A549 (cell line): ENCODE measurements around the gene CXCL12. TPM values are rescaled to one million over a fixed set of nuclear protein-coding genes. Genes with fewer than 3 reads are reported as not detected.

Source experiments
- ATAC-seq, 2 experiments: fragments of 200-7000 bp in 1 of 2; fragments of >200 bp in 1 of 2; cut with Nextera tagmentation in 1 of 2; cut with Tn5 transposase in 1 of 2; 3 replicates each; pipeline versions ENCODE4 v1.8.0 to v1.9.1; 2018 to 2020; ENCODE audit warnings: mild to moderate bottlenecking in 1 of 2, moderate library complexity in 1 of 2
- CTCF ChIA-PET: fragments of 300-600 bp; sonication (Branson Sonifier 250); formaldehyde crosslinking; extraction: SDS; loops from one replicate; lab custom pipeline; 2021; ENCODE audit warnings: antibody characterized with exemption, inconsistent platforms; lab: Yijun Ruan, JAX
- POLR2A ChIA-PET: fragments of 350-600 bp; formaldehyde crosslinking; extraction: SDS; loops from one replicate; lab custom pipeline; 2021; ENCODE audit warnings: antibody characterized with exemption, inconsistent platforms; lab: Yijun Ruan, JAX
- DNase-seq, 2 experiments: peaks; one replicate each; pipeline versions ENCODE4 v3.0.0 to v3.0.0-alpha.2; 2011 to 2016; ENCODE audit warnings: low read depth in 1 of 2, low spot score in 1 of 2
- FAIRE-seq: peaks from 2 replicates; lab custom pipeline; 2011; peaks lifted over from hg19 to GRCh38; lab: Jason Lieb, UNC
- H3K27ac ChIP-seq, 2 experiments: fragments of >200 bp; sonication (Bioruptor Twin); formaldehyde crosslinking; 3 replicates each; pipeline ENCODE4 v1.5.1; 2016 to 2017
- H3K4me1 ChIP-seq: fragments of >200 bp; sonication (Bioruptor Twin); formaldehyde crosslinking; 3 replicates; pipeline ENCODE4 v1.6.1; 2016
- H3K4me2 ChIP-seq: fragments of >200 bp; sonication (Bioruptor Twin); formaldehyde crosslinking; 3 replicates; pipeline ENCODE4 v1.6.1; 2016
- H3K4me3 ChIP-seq: fragments of >200 bp; sonication (Bioruptor Twin); formaldehyde crosslinking; 3 replicates; pipeline ENCODE4 v1.5.1; 2016
- H3K9me3 ChIP-seq: fragments of >200 bp; sonication (Bioruptor Twin); formaldehyde crosslinking; 3 replicates; pipeline ENCODE4 v1.6.1; 2016
- CBX2 ChIP-seq: fragments of 200-600 bp; sonication (generic); IDR thresholded peaks from 2 replicates; pipeline ENCODE4 v1.6.1; 2016; ENCODE audit warnings: low read depth, mild to moderate bottlenecking, borderline replicate concordance
- CBX8 ChIP-seq: fragments of 200-600 bp; sonication (generic); IDR thresholded peaks from 2 replicates; pipeline ENCODE4 v1.6.1; 2016
- CEBPB ChIP-seq, 2 experiments: fragments of >200 bp in 1 of 2; sonication (Bioruptor Twin) in 1 of 2; formaldehyde crosslinking in 1 of 2; IDR thresholded peaks; 2 replicates each; pipeline ENCODE4 v1.6.1; 2012 to 2016
- CHD2 ChIP-seq: fragments of 150-350 bp; IDR thresholded peaks from 2 replicates; pipeline ENCODE4 v1.6.1; 2014; ENCODE audit warnings: low read length; ENCODE audit not compliant: partially characterized antibody
- CHD4 ChIP-seq: fragments of 200-600 bp; sonication (generic); IDR thresholded peaks from 2 replicates; pipeline ENCODE4 v1.6.1; 2016; ENCODE audit warnings: antibody characterized with exemption, mild to moderate bottlenecking, borderline replicate concordance
- EHF ChIP-seq: fragments of 250-450 bp; sonication (Bioruptor Pico); IDR thresholded peaks from 2 replicates; pipeline ENCODE4 v1.5.0; 2020; ENCODE audit warnings: mild to moderate bottlenecking
- EP300 ChIP-seq, 2 experiments: fragments of >200 bp; sonication (Bioruptor Twin); formaldehyde crosslinking; IDR thresholded peaks; 2 replicates in 1 of 2; 3 replicates in 1 of 2; pipeline ENCODE4 v1.6.1; 2016 to 2017
- FOXS1 ChIP-seq: fragments of 250-450 bp; sonication (Bioruptor Pico); IDR thresholded peaks from 2 replicates; pipeline ENCODE4 v1.5.0; 2020; ENCODE audit warnings: mild to moderate bottlenecking, moderate library complexity
- GATA3 ChIP-seq: IDR thresholded peaks from 2 replicates; pipeline ENCODE4 v1.6.1; 2012; ENCODE audit warnings: borderline replicate concordance
- HES2 ChIP-seq: fragments of >200 bp; sonication (Bioruptor Twin); formaldehyde crosslinking; IDR thresholded peaks from 2 replicates; pipeline ENCODE4 v1.6.1; 2016
- HMGXB4 ChIP-seq: fragments of 250-450 bp; sonication (Bioruptor Pico); IDR thresholded peaks from 2 replicates; pipeline ENCODE4 v1.5.0; 2021; ENCODE audit warnings: mild to moderate bottlenecking, moderate library complexity, borderline replicate concordance
- HOXB5 ChIP-seq: fragments of 250-450 bp; sonication (Bioruptor Pico); IDR thresholded peaks from 2 replicates; pipeline ENCODE4 v1.5.0; 2020; ENCODE audit warnings: mild to moderate bottlenecking, moderate library complexity
- MAFK ChIP-seq: fragments of 450-650 bp; IDR thresholded peaks from 2 replicates; pipeline ENCODE4 v1.6.1; 2014; ENCODE audit not compliant: partially characterized antibody
- MAZ ChIP-seq: fragments of 150-350 bp; IDR thresholded peaks from 2 replicates; pipeline ENCODE4 v1.6.1; 2014; ENCODE audit warnings: antibody characterized with exemption, low read depth, low read length, borderline replicate concordance
- MYC ChIP-seq: IDR thresholded peaks from 2 replicates; pipeline ENCODE4 v1.6.1; 2012; ENCODE audit warnings: mild to moderate bottlenecking, inconsistent platforms, low read length, improper control_type of control experiment, borderline replicate concordance
- NFE2L2 ChIP-seq: fragments of 150-350 bp; conservative IDR thresholded peaks from 2 replicates; pipeline ENCODE4 v1.6.1; 2014; ENCODE audit warnings: low read length
- PHF8 ChIP-seq: fragments of 200-600 bp; sonication (generic); IDR thresholded peaks from 2 replicates; pipeline ENCODE4 v1.6.1; 2016; ENCODE audit warnings: low read depth, mild to moderate bottlenecking, antibody characterized with exemption, moderate library complexity, borderline replicate concordance
- POLR2A ChIP-seq: IDR thresholded peaks from 2 replicates; pipeline ENCODE4 v1.6.1; 2012; ENCODE audit warnings: mild to moderate bottlenecking, low read length
- RARB ChIP-seq: fragments of 250-450 bp; sonication (Bioruptor Pico); IDR thresholded peaks from 2 replicates; pipeline ENCODE4 v1.8.0; 2021; ENCODE audit warnings: mild to moderate bottlenecking, moderate library complexity
- RCOR1 ChIP-seq: fragments of 150-350 bp; IDR thresholded peaks from 2 replicates; pipeline ENCODE4 v1.6.1; 2014; ENCODE audit warnings: antibody characterized with exemption, low read length, low read depth
- SREBF2 ChIP-seq: fragments of 450-650 bp; IDR thresholded peaks from 2 replicates; pipeline ENCODE4 v1.6.1; 2014; ENCODE audit warnings: mild to moderate bottlenecking, moderate library complexity
- TP53 ChIP-seq: fragments of 250-450 bp; sonication (Bioruptor Pico); IDR thresholded peaks from 2 replicates; pipeline ENCODE4 v1.5.0; 2021; ENCODE audit warnings: mild to moderate bottlenecking, moderate library complexity
- USF2 ChIP-seq: fragments of 450-650 bp; IDR thresholded peaks from 2 replicates; pipeline ENCODE4 v1.6.1; 2014; ENCODE audit warnings: antibody characterized with exemption
- ZNF302 ChIP-seq: fragments of 250-450 bp; sonication (Bioruptor Pico); IDR thresholded peaks from 2 replicates; pipeline ENCODE4 v1.9.0; 2021; ENCODE audit warnings: inconsistent platforms, mild to moderate bottlenecking, moderate library complexity
- WGBS: methylation state at CpG from one replicate; pipeline ENCODE4 v1.1.6; 2017; ENCODE audit errors: missing lambda C conversion rate; 5-methylcytosine and 5-hydroxymethylcytosine counted together
- polyA plus RNA-seq, 4 experiments: library from polyadenylated mRNA; depleted of rRNA in 3 of 4; stranded (reverse); fragments of >200 nt; fragmentation: RNase III in 1 of 4; extraction: RNeasy Plus Mini Kit Qiagen cat#74134 plus additional on column Dnase treatment in 1 of 4; gene quantifications; 2 replicates in 3 of 4; 3 replicates in 1 of 4; pipeline ENCODE4 v1.2.3, GENCODE V29; 2011 to 2017

CXCL12 gene
- polyA plus RNA-seq, 2 of the 4 experiments (the other 2 are of a cell fraction), result 0.13 to 0.17 TPM

- ChIA-PET CTCF (interaction anchor here (1.5 kb wide), 1 partner anchor 17 kb away, joined by 3 read pairs; no protein-coding TSS in a partner anchor), POLR2A (no interaction called here)
- FAIRE-seq, result no peak
- ATAC-seq, result no peak
- 0% methylated on average over 4 of the region's 5 CpGs for WGBS
- Histone ChIP-seq H3K9me3 (no peaks in the 10 kb centered on the region), H3K27ac (no peak overlapping the region), H3K4me2 (no peak overlapping the region), H3K4me1 (no peaks in the 10 kb centered on the region), H3K4me3 (no peak overlapping the region)
- no peak for DNase-seq
- TF ChIP-seq SREBF2, result no peak
- no peak for TF ChIP-seq HOXB5 (CRISPR knock-in tag)
- TF ChIP-seq NFE2L2, result no peak
- TF ChIP-seq MAFK, result no peak
- TF ChIP-seq CHD4, result no peak
- TF ChIP-seq HES2, result no peak
- no peak for TF ChIP-seq USF2
- TF ChIP-seq, all 56 proteins: peak for 0
Observed at GRCh38 chr10:44427037-44427436, 42.1 kb upstream of the CXCL12 start.

GRCh38 chr10:44426247-44427034 lies 41.5 kb upstream of the CXCL12 start:
- no peak for ATAC-seq
- FAIRE-seq, result no peak
- H3K4me1 ChIP-seq, result no peaks in the 10 kb centered on the region
- ChIA-PET CTCF (no interaction called here), POLR2A (no interaction called here)
- no peak overlapping the region for H3K27ac ChIP-seq
- TF ChIP-seq POLR2A (no peak), RCOR1 (no peak), CHD2 (no peak), EHF (no peak), SREBF2 (no peak), FOXS1 (CRISPR knock-in tag) (no peak), ZNF302 (CRISPR knock-in tag) (no peak), HMGXB4 (CRISPR knock-in tag) (no peak), CEBPB (IDR thresholded peaks at IDR 0.05) (no peak), HES2 (no peak), PHF8 (no peak), CBX2 (no peak), RARB (CRISPR knock-in tag) (no peak), CBX8 (no peak), MYC (no peak), EP300 (IDR thresholded peaks at IDR 0.05) (no peak), GATA3 (no peak), MAZ (no peak), TP53 (CRISPR knock-in tag) (no peak)
- no peak overlapping the region for H3K4me3 ChIP-seq
- no peak for DNase-seq
- WGBS, result 0% methylated on average over 8 of the region's 8 CpGs
- H3K9me3 ChIP-seq, result no peaks in the 10 kb centered on the region
- no peak overlapping the region for H3K4me2 ChIP-seq
